Calu3 (cell line): ENCODE data around the gene SGO2. TPM values are rescaled to one million over a fixed set of nuclear protein-coding genes. Genes with fewer than 3 reads are reported as not detected.
A peak's percentile ranks its signal among the peaks of the same experiment; 100 is the strongest.

Experiments used
- Bru-seq: library from RNA; stranded (reverse); fragments of 400-500 nt; gene quantifications from one replicate; lab custom pipeline; 2021; lab: Mats Ljungman, UMichigan
- BruChase-seq, 2 experiments: library from RNA; stranded (reverse); fragments of 400-500 nt; gene quantifications; one replicate each; lab custom pipeline; 2021; lab: Mats Ljungman, UMichigan
- BruUV-seq: library from RNA; stranded (reverse); fragments of 400-500 nt; replicated peaks from 2 replicates; lab custom pipeline; 2021; lab: Mats Ljungman, UMichigan
- CTCF ChIA-PET: fragments of 300-600 bp; sonication (Branson Sonifier 250); formaldehyde crosslinking; loops from one replicate; lab custom pipeline; 2022; ENCODE audit warnings: antibody characterized with exemption; lab: Charles Lee
- DNase-seq: peaks from one replicate; pipeline ENCODE4 v3.0.0; 2022
- H3K27ac Mint-ChIP-seq: one replicate; pipeline ENCODE4 v1.8.0; 2022; ENCODE audit warnings: mixed read lengths; ENCODE audit not compliant: unreplicated experiment
- H3K27me3 Mint-ChIP-seq: one replicate; pipeline ENCODE4 v1.8.0; 2022; ENCODE audit warnings: mixed read lengths; ENCODE audit not compliant: unreplicated experiment
- H3K36me3 Mint-ChIP-seq: one replicate; pipeline ENCODE4 v1.8.0; 2022; ENCODE audit warnings: mild to moderate bottlenecking, moderate library complexity, mixed read lengths; ENCODE audit not compliant: insufficient read depth, unreplicated experiment
- H3K4me1 Mint-ChIP-seq: one replicate; pipeline ENCODE4 v1.8.0; 2022; ENCODE audit warnings: mild to moderate bottlenecking, low read depth, mixed read lengths; ENCODE audit not compliant: unreplicated experiment
- H3K4me3 Mint-ChIP-seq: one replicate; pipeline ENCODE4 v1.8.0; 2022; ENCODE audit warnings: mild to moderate bottlenecking, low read depth, moderate library complexity, mixed read lengths; ENCODE audit not compliant: unreplicated experiment
- H3K9me3 Mint-ChIP-seq: one replicate; pipeline ENCODE4 v1.8.0; 2022; ENCODE audit warnings: low read depth, mixed read lengths; ENCODE audit not compliant: unreplicated experiment
- CTCF ChIP-seq: fragments of 200-600 bp; IDR thresholded peaks from one replicate; pipeline ENCODE4 v1.8.0; 2022; ENCODE audit warnings: antibody characterized with exemption; ENCODE audit not compliant: unreplicated experiment
- intact Hi-C: fragments of 100-400 bp; cut with micrococcal nuclease; formaldehyde crosslinking; loops from one replicate; pipeline ENCODE4 v1.10.0; 2022; ENCODE audit not compliant: unreplicated experiment
- long read RNA-seq: library from polyadenylated mRNA; stranded (forward); transcript quantifications from one replicate; pipeline ENCODE4 v2.0.0, GENCODE V29; 2022
- total RNA-seq: library from RNA; stranded (reverse); gene quantifications from 2 replicates; pipeline ENCODE4 v1.2.3, GENCODE V29; 2022

The SGO2 gene, protein sequence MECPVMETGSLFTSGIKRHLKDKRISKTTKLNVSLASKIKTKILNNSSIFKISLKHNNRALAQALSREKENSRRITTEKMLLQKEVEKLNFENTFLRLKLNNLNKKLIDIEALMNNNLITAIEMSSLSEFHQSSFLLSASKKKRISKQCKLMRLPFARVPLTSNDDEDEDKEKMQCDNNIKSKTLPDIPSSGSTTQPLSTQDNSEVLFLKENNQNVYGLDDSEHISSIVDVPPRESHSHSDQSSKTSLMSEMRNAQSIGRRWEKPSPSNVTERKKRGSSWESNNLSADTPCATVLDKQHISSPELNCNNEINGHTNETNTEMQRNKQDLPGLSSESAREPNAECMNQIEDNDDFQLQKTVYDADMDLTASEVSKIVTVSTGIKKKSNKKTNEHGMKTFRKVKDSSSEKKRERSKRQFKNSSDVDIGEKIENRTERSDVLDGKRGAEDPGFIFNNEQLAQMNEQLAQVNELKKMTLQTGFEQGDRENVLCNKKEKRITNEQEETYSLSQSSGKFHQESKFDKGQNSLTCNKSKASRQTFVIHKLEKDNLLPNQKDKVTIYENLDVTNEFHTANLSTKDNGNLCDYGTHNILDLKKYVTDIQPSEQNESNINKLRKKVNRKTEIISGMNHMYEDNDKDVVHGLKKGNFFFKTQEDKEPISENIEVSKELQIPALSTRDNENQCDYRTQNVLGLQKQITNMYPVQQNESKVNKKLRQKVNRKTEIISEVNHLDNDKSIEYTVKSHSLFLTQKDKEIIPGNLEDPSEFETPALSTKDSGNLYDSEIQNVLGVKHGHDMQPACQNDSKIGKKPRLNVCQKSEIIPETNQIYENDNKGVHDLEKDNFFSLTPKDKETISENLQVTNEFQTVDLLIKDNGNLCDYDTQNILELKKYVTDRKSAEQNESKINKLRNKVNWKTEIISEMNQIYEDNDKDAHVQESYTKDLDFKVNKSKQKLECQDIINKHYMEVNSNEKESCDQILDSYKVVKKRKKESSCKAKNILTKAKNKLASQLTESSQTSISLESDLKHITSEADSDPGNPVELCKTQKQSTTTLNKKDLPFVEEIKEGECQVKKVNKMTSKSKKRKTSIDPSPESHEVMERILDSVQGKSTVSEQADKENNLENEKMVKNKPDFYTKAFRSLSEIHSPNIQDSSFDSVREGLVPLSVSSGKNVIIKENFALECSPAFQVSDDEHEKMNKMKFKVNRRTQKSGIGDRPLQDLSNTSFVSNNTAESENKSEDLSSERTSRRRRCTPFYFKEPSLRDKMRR
- total RNA-seq (18.0 and 22.9 TPM in 2 replicates), Bru-seq, nascent RNA (percentile 72 among the genes with signal in this experiment), BruChase-seq, experiment 1, labeled RNA remaining after a 6-hour chase (percentile 63 among the genes with signal in this experiment), BruChase-seq, experiment 2, labeled RNA remaining after a 2-hour chase (percentile 70 among the genes with signal in this experiment)
- long read RNA-seq, full-length matches to known transcripts: 13 of 19 reads
- long read RNA-seq, partial matches to known transcripts: 2 of 19 reads
- long read RNA-seq, other reads (novel, unspliced or antisense): 4 of 19 reads

GRCh38 chr2:200525882-200526651, at the start of gene SGO2:
TSS of gene SGO2 (plus strand) at chr2:200526207. CDS start at chr2:200532976, 6,769 bp downstream.
- no peaks in the 10 kb centered on the region for H3K27me3 Mint-ChIP-seq

GRCh38 chr2:200476836-200477235, 49.2 kb upstream of the SGO2 start:
- peak overlapping the region; percentile 35 for H3K27ac Mint-ChIP-seq
- BruUV-seq: no TSS peak
- H3K9me3 Mint-ChIP-seq: no peaks in the 10 kb centered on the region
- no peak for TF ChIP-seq CTCF
- peaks cover 23% of the 10 kb centered on the region for H3K4me1 Mint-ChIP-seq
- no peak for DNase-seq
- no peak overlapping the region for H3K4me3 Mint-ChIP-seq
- CTCF ChIA-PET: no interaction called here
- intact Hi-C loops: no loop called here
- peaks cover 89% of the 10 kb centered on the region for H3K36me3 Mint-ChIP-seq
- H3K27me3 Mint-ChIP-seq: no peaks in the 10 kb centered on the region

More at GRCh38 chr2:200525882-200526651, at the start of gene SGO2:
- H3K36me3 Mint-ChIP-seq: peaks cover 15% of the 10 kb centered on the region
- H3K4me1 Mint-ChIP-seq: peaks cover 21% of the 10 kb centered on the region
- TSS peak; percentile 69 for BruUV-seq
- CTCF ChIA-PET: interaction anchor here (0.6 to 1.5 kb wide), 2 partner anchors 9 to 338 kb away, joined by 3 read pairs; partner anchors contain the start of gene CLK1
- intact Hi-C loops: no loop called here
- TF ChIP-seq CTCF: no peak
- peak; percentile 96 for DNase-seq
- H3K4me3 Mint-ChIP-seq: peak within 1 kb of the TSS; percentile 89
- no peaks in the 10 kb centered on the region for H3K9me3 Mint-ChIP-seq
- H3K27ac Mint-ChIP-seq: peak within 1 kb of the TSS; percentile 79

DNA sequence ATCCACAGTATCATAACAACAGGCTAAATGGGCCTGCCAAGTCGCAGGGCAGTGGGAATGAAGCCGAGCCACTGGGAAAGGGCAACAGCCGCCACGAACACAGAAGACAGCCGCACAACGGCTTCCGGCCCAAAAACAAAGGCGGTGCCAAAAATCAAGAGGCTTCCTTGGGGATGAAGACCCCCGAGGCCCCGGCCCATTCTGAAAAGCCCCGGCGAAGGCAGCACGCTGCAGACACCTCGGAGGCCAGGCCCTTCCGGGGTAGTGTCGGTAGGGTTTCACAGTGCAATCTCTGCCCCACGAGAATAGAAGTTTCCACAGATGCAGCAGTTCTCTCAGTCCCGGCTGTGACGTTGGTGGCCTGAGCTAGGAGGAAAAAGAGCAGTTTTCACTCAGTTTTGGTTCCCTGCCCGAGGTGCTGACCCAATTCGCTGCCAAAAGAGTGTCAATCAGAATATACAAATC, 48.3 kb upstream of the SGO2 start:
- intact Hi-C loops: no loop called here
- BruUV-seq: TSS peak; percentile 82
- Mint-ChIP-seq H3K4me1 (peaks cover 24% of the 10 kb centered on the region), H3K4me3 (no peak overlapping the region), H3K27me3 (no peaks in the 10 kb centered on the region), H3K27ac (no peak overlapping the region), H3K9me3 (no peaks in the 10 kb centered on the region), H3K36me3 (peaks cover 93% of the 10 kb centered on the region)
- no peak for DNase-seq
- no peak for TF ChIP-seq CTCF
- CTCF ChIA-PET: no interaction called here
